Measurements from ENCODE around the gene CBY2.

GRCh38 chr13:45696610-45697226, 5.4 kb upstream of the CBY2 start:
- TF ChIP-seq CTCF (IDR thresholded peaks at IDR 0.05) (no peak), POLR2A (IDR thresholded peaks at IDR 0.05) (no peak)

Data from esophagus squamous epithelium (tissue), 4 donors.